Breast epithelium (tissue), 3 donors: ENCODE results near the gene NECTIN2.

Experiments
- CTCF ChIP-seq, 3 donors: fragments of 450-650 bp; IDR thresholded peaks; one replicate each; pipeline ENCODE4 v1.5.1; 2016 to 2017; ENCODE audit warnings: antibody characterized with exemption in 3 of 3, mild to moderate bottlenecking in 3 of 3, moderate library complexity in 3 of 3
- POLR2AphosphoS5 ChIP-seq, 3 donors: sonication (generic); formaldehyde crosslinking; IDR thresholded peaks; one replicate each; pipeline ENCODE4 v1.6.1; 2017; ENCODE audit warnings: antibody characterized with exemption in 3 of 3

- TF ChIP-seq CTCF (IDR thresholded peaks at IDR 0.05), result no peak
- TF ChIP-seq POLR2AphosphoS5 (IDR thresholded peaks at IDR 0.05), result no peak
Measured at GRCh38 chr19:44866664-44867063, 20.6 kb downstream of the NECTIN2 start.
